ENCODE measurements around the gene MITF. TPM values are rescaled to one million over a fixed set of nuclear protein-coding genes. Genes with fewer than 3 reads are reported as not detected.

Gene MITF
- total RNA-seq, 1 experiment from 2014 or later: 1.9 TPM

GRCh38 chr3:69809076-69809835 lies 70.0 kb downstream of the MITF start:
- no TSS peak for BruUV-seq (replicated peaks)
- no peak for TF ChIP-seq REST (IDR thresholded peaks at IDR 0.05; ENCODE audit: low read depth)
- no peak for TF ChIP-seq CBX3 (IDR thresholded peaks at IDR 0.05; ENCODE audit: low read depth)
- no peak for TF ChIP-seq TCF7L2 (IDR thresholded peaks at IDR 0.05; ENCODE audit: borderline replicate concordance, extremely low read depth, insufficient read depth, insufficient read length)
- TF ChIP-seq ZNF274 (IDR thresholded peaks at IDR 0.05; ENCODE audit: low read depth, low read length): no peak
- TF ChIP-seq ATF3 (IDR thresholded peaks at IDR 0.05): no peak
- TF ChIP-seq YY1 (IDR thresholded peaks at IDR 0.05; ENCODE audit: extremely low read depth, insufficient replicate concordance, low read depth, low read length): no peak
- TF ChIP-seq ZFX (IDR thresholded peaks at IDR 0.05): no peak
- no peak for TF ChIP-seq EZH2phosphoT487 (IDR thresholded peaks at IDR 0.05; ENCODE audit: borderline replicate concordance)
- TF ChIP-seq ZBTB33 (IDR thresholded peaks at IDR 0.05; ENCODE audit: extremely low read depth, insufficient replicate concordance, low read length): no peak
- no peak for TF ChIP-seq ELF1 (IDR thresholded peaks at IDR 0.05; ENCODE audit: borderline replicate concordance, low read depth)
- no peak for TF ChIP-seq EGR1 (IDR thresholded peaks at IDR 0.05; ENCODE audit: low read depth)
- DNase-seq (ENCODE audit: low read depth, low spot score) (no peak), ATAC-seq (no peak)
- Histone ChIP-seq H4K20me1 (ENCODE audit: insufficient read depth) (no peaks in the 10 kb centered on the region), H2AFZ (ENCODE audit: low read depth, low read length, poor library complexity, severe bottlenecking) (no peak overlapping the region), H3K4me1 (ENCODE audit: control insufficient read depth in 1 of 2, insufficient read depth in 2 of 2, low read length in 2 of 2) (no peaks in the 10 kb centered on the region), H3K9ac (ENCODE audit: low read length) (no peak overlapping the region), H3K79me2 (ENCODE audit: insufficient read depth, low read length) (no peaks in the 10 kb centered on the region), H3K4me3 (replicated peaks in 1 of 2; ENCODE audit: low read depth in 1 of 2, low read length in 2 of 2) (no peak overlapping the region), H3K4me2 (ENCODE audit: low read length) (no peak overlapping the region), H3K27ac (ENCODE audit: low read depth, low read length) (no peak overlapping the region), H3K9me2 (ENCODE audit: insufficient read depth) (no peaks in the 10 kb centered on the region), H3K36me3 (ENCODE audit: control insufficient read depth in 1 of 2, insufficient read depth in 2 of 2, low read length in 2 of 2) (no peaks in the 10 kb centered on the region), H3K27me3 (ENCODE audit: insufficient read depth, low read length) (no peaks in the 10 kb centered on the region), H3K9me3 (ENCODE audit: control insufficient read depth in 1 of 2, insufficient read depth in 1 of 2, low read depth in 1 of 2, low read length in 2 of 2) (no peaks in the 10 kb centered on the region)
- CTCF ChIA-PET: no interaction called here
- RAD21 ChIA-PET (ENCODE audit: low non-redundant PET in 1 of 2, low total read pairs in 2 of 2, uncharacterized antibody in 2 of 2, unreplicated experiment in 2 of 2): no interaction called here
- intact Hi-C loops (cut with micrococcal nuclease): no loop called here
- POLR2A ChIA-PET: no interaction called here

Data from HCT116 (cell line).